Activated CD4-positive, alpha-beta memory T cell treated with anti-CD3 and anti-CD28 coated beads for 36 hours (primary cell): ENCODE data around the gene TPK1. TPM values are rescaled to one million over a fixed set of nuclear protein-coding genes. Genes with fewer than 3 reads are reported as not detected.
"Not testable (repeated sequence)": the region's sequence is repeated elsewhere in the genome, so short reads cannot be mapped to it uniquely, and the experiment has no call there.

ENCODE experiments used
- CTCF ChIA-PET: fragments of 350-600 bp; sonication (Branson Sonifier 250); formaldehyde crosslinking; loops from one replicate; lab custom pipeline; 2021; ENCODE audit warnings: antibody characterized with exemption, inconsistent platforms; lab: Charles Lee
- POLR2A ChIA-PET: fragments of 350-600 bp; sonication (Branson Sonifier 250); formaldehyde crosslinking; loops from one replicate; lab custom pipeline; 2021; ENCODE audit warnings: antibody characterized with exemption; lab: Charles Lee
- DNase-seq: peaks from one replicate; pipeline ENCODE4 v3.0.0-alpha.2; 2020
- H3K27ac Mint-ChIP-seq: one replicate; pipeline ENCODE4 v1.8.0; 2021; ENCODE audit warnings: mixed read lengths
- H3K27me3 Mint-ChIP-seq: one replicate; pipeline ENCODE4 v1.8.0; 2021; ENCODE audit warnings: mixed read lengths
- H3K36me3 Mint-ChIP-seq: one replicate; pipeline ENCODE4 v1.8.0; 2021; ENCODE audit warnings: mixed read lengths
- H3K4me1 Mint-ChIP-seq: one replicate; pipeline ENCODE4 v1.8.0; 2021; ENCODE audit warnings: low read depth, mixed read lengths
- H3K4me3 Mint-ChIP-seq: one replicate; pipeline ENCODE4 v1.8.0; 2021; ENCODE audit warnings: mild to moderate bottlenecking, mixed read lengths
- H3K9me3 Mint-ChIP-seq: one replicate; pipeline ENCODE4 v1.8.0; 2021; ENCODE audit warnings: mixed read lengths
- intact Hi-C: fragments of 100-400 bp; cut with micrococcal nuclease; formaldehyde crosslinking; loops from one replicate; pipeline ENCODE4 v1.15.1; 2023
- total RNA-seq, 2 experiments: library from RNA; stranded (reverse); gene quantifications; one replicate each; pipeline ENCODE4 v1.2.3, GENCODE V29; 2021

The TPK1 gene
- total RNA-seq, 2 experiments from 2014 or later = 19.1 to 26.0 TPM

- Mint-ChIP-seq H3K4me1 (peaks cover 7% of the 10 kb centered on the region), H3K4me3 (no peak overlapping the region), H3K27me3 (no peaks in the 10 kb centered on the region), H3K27ac (no peak overlapping the region), H3K36me3 (peaks cover 4% of the 10 kb centered on the region), H3K9me3 (no peaks in the 10 kb centered on the region)
- no peak for DNase-seq
- ChIA-PET POLR2A (interaction anchor here (0.8 kb wide), 1 partner anchor 14 kb away, joined by 3 read pairs; no protein-coding TSS in a partner anchor), CTCF (no interaction called here)
- intact Hi-C loops = no loop called here
These were observed 43.8 kb downstream of the TPK1 start for GRCh38 chr7:144792050-144792449.

- intact Hi-C loops = no loop called here
- Mint-ChIP-seq H3K9me3 (no peaks in the 10 kb centered on the region), H3K27me3 (no peaks in the 10 kb centered on the region), H3K36me3 (no peaks in the 10 kb centered on the region), H3K4me3 (no peak overlapping the region), H3K27ac (no peak overlapping the region), H3K4me1 (peaks cover 11% of the 10 kb centered on the region)
- DNase-seq = no peak
- CTCF ChIA-PET = no interaction called here
- POLR2A ChIA-PET = no interaction called here
These were observed 44.4 kb downstream of the TPK1 start for GRCh38 chr7:144791488-144791887.

DNA sequence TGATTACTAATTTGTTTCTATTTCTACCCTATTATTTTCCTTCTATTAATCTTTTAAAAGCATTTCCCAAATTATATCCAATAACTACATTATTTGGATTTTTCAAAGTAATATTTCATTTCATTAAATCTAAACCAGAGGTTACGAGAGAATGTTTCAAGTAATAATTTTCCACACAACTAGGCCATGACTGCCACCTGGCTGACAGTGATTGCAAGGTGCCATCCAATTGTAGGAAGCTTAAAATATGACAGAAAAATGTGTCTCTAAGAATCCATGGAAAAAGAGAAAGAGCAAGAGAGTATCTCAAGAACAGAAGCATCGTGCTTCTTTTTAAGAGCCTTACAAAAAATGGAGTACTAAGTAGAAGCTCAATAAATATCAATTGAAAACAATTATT is 48.7 kb downstream of the TPK1 start:
- POLR2A ChIA-PET = no interaction called here
- no peak overlapping the region for H3K27ac Mint-ChIP-seq
- intact Hi-C loops = loop anchor here (2.0 to 5.0 kb wide), 2 partner anchors 35 to 48 kb away; no protein-coding TSS in a partner anchor
- H3K36me3 Mint-ChIP-seq = no peaks in the 10 kb centered on the region
- no peaks in the 10 kb centered on the region for H3K9me3 Mint-ChIP-seq
- H3K27me3 Mint-ChIP-seq = no peaks in the 10 kb centered on the region
- CTCF ChIA-PET = interaction anchor here (0.6 to 1.7 kb wide), 5 partner anchors 14 to 51 kb away, joined by 3 to 8 read pairs (median 5); no protein-coding TSS in a partner anchor
- peaks cover 19% of the 10 kb centered on the region for H3K4me1 Mint-ChIP-seq
- no peak overlapping the region for H3K4me3 Mint-ChIP-seq
- no peak for DNase-seq

- no peaks in the 10 kb centered on the region for H3K27me3 Mint-ChIP-seq
- H3K4me3 Mint-ChIP-seq = no peak overlapping the region
- H3K4me1 Mint-ChIP-seq = peaks cover 25% of the 10 kb centered on the region
- intact Hi-C loops = loop anchor here (2.0 to 5.0 kb wide), 2 partner anchors 36 to 48 kb away; no protein-coding TSS in a partner anchor
- no peak for DNase-seq
- CTCF ChIA-PET = interaction anchor here (0.8 to 2.3 kb wide), 6 partner anchors 12 to 59 kb away, joined by 3 to 10 read pairs (median 4); no protein-coding TSS in a partner anchor
- H3K27ac Mint-ChIP-seq = no peak overlapping the region
- H3K9me3 Mint-ChIP-seq = no peaks in the 10 kb centered on the region
- H3K36me3 Mint-ChIP-seq = no peaks in the 10 kb centered on the region
- POLR2A ChIA-PET = no interaction called here
These were observed 49.3 kb downstream of the TPK1 start for GRCh38 chr7:144786522-144786921.

- peaks cover 25% of the 10 kb centered on the region for H3K4me1 Mint-ChIP-seq
- DNase-seq = no peak
- no peak overlapping the region for H3K27ac Mint-ChIP-seq
- H3K36me3 Mint-ChIP-seq = no peaks in the 10 kb centered on the region
- H3K27me3 Mint-ChIP-seq = no peaks in the 10 kb centered on the region
- H3K9me3 Mint-ChIP-seq = no peaks in the 10 kb centered on the region
- H3K4me3 Mint-ChIP-seq = no peak overlapping the region
- ChIA-PET CTCF (interaction anchor here (0.8 to 2.3 kb wide), 7 partner anchors 12 to 60 kb away, joined by 3 to 10 read pairs (median 5); no protein-coding TSS in a partner anchor), POLR2A (no interaction called here)
- intact Hi-C loops = loop anchor here (2.0 to 5.0 kb wide), 2 partner anchors 36 to 47 kb away; no protein-coding TSS in a partner anchor
These were observed 49.8 kb downstream of the TPK1 start for GRCh38 chr7:144786079-144786478.

- Mint-ChIP-seq H3K27me3 (no peaks in the 10 kb centered on the region), H3K4me3 (no peak overlapping the region), H3K9me3 (no peaks in the 10 kb centered on the region), H3K27ac (no peak overlapping the region), H3K4me1 (peaks cover 23% of the 10 kb centered on the region), H3K36me3 (no peaks in the 10 kb centered on the region)
- no peak for DNase-seq
- POLR2A ChIA-PET = no interaction called here
- CTCF ChIA-PET = interaction anchor here (1.1 to 2.3 kb wide), 4 partner anchors 13 to 49 kb away, joined by 3 to 10 read pairs (median 6); no protein-coding TSS in a partner anchor
- intact Hi-C loops = loop anchor here (5.0 kb wide), 1 partner anchor 37 kb away; no protein-coding TSS in a partner anchor
These were observed 50.3 kb downstream of the TPK1 start for GRCh38 chr7:144785521-144785920.

DNA sequence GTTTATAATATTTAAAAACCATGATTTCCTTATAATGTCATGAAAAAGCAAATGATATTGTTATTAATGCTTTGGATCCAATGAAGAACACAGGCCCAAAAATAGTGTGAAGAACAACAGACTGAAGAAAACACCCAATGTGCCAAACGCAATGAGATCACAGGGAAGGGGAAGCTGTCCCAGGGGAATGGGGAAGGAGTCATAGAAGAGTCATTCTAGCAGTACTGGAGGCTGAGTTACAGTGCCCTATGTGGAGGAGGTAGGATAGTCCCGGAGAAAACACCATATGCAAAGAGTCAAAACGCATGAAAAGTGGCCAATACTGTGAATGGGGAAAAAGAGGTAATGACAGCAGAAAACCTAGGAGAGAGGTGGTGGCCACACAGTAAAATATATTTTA is 50.9 kb downstream of the TPK1 start:
- Mint-ChIP-seq H3K9me3 (no peaks in the 10 kb centered on the region), H3K4me1 (peaks cover 21% of the 10 kb centered on the region), H3K36me3 (no peaks in the 10 kb centered on the region), H3K4me3 (no peak overlapping the region), H3K27me3 (no peaks in the 10 kb centered on the region), H3K27ac (no peak overlapping the region)
- ChIA-PET POLR2A (no interaction called here), CTCF (interaction anchor here (1.3 to 2.3 kb wide), 2 partner anchors 46 to 50 kb away, joined by 5 to 10 read pairs; no protein-coding TSS in a partner anchor)
- intact Hi-C loops = loop anchor here (5.0 kb wide), 1 partner anchor 37 kb away; no protein-coding TSS in a partner anchor
- DNase-seq = no peak

DNA sequence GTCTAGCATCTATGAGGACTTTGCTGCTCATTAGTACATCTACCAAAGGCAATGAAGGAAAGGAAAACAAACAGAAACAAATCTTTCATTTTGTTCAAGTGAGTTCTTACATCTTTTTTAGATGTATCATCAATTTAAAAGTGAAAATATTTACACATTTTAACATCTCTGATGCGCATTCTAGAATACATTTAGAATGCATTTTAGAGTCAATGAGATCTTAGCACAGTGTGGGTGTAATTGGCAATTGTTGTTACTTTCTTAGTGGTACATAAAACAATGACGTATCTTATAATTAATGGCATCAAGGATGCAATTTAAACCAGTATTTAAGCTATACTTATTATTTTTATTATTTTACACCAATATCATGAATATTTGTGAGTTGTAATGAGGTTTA is 51.4 kb downstream of the TPK1 start:
- CTCF ChIA-PET = interaction anchor here (2.3 kb wide), 1 partner anchor 45 kb away, joined by 10 read pairs; no protein-coding TSS in a partner anchor
- H3K9me3 Mint-ChIP-seq = no peaks in the 10 kb centered on the region
- DNase-seq = no peak
- no peak overlapping the region for H3K4me3 Mint-ChIP-seq
- no peaks in the 10 kb centered on the region for H3K27me3 Mint-ChIP-seq
- no peaks in the 10 kb centered on the region for H3K36me3 Mint-ChIP-seq
- H3K4me1 Mint-ChIP-seq = peaks cover 21% of the 10 kb centered on the region
- no peak overlapping the region for H3K27ac Mint-ChIP-seq
- POLR2A ChIA-PET = no interaction called here
- intact Hi-C loops = no loop called here

DNA sequence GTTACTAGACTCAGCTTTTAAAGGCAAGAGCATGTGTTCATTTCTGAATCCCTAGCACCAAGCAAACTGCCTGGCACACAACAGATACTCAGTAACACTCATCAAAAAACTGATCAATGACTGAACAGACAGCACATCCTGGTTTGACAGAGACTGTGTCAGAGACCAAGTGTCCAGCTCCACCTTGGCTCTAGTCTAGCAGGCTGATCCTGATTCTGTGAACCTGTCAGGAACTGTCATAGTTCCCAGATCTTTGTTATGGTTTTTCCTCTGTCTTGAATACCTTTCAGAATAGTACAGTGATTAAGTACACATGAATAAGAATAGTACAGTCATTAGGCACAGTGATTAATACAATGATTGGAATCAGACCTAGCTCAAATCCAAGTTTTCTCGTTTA is 53.0 kb downstream of the TPK1 start:
- intact Hi-C loops = loop anchor here (2.0 kb wide), 1 partner anchor 52 kb away; no protein-coding TSS in a partner anchor
- CTCF ChIA-PET = no interaction called here

DNA sequence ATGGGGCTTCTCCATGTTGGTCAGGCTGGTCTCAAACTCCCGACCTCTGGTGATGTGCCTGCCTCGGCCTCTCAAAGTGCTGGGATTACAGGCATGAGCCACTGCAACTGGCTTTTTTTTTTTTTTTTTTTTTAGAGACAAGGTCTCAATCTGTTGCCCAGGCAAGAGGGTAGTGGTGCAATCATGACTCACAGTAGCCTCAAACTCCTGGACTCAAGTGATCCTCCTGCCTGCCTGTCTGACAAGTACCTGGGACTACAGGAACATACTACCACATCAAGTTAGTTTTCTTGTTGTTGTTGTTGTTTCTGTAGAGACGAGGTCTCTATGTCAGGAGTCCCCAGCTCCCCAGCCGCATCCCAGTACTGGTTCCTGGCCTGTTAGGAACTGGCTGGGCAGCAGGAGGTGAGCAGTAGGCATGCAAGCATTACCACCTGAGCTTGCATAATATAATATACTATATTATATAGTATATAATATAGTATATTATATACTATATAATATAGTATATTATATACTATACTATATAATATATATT is 55.7 kb downstream of the TPK1 start:
- Mint-ChIP-seq H3K4me1 (peaks cover 28% of the 10 kb centered on the region), H3K36me3 (no peaks in the 10 kb centered on the region), H3K27ac (no peak overlapping the region), H3K4me3 (no peak overlapping the region), H3K9me3 (no peaks in the 10 kb centered on the region), H3K27me3 (no peaks in the 10 kb centered on the region)
- no peak for DNase-seq
- POLR2A ChIA-PET = no interaction called here
- CTCF ChIA-PET = no interaction called here
- intact Hi-C loops = no loop called here

More for the DNA sequence above, 53.0 kb downstream of the TPK1 start:
- DNase-seq = no peak
- no peak overlapping the region for H3K4me3 Mint-ChIP-seq
- no peaks in the 10 kb centered on the region for H3K36me3 Mint-ChIP-seq
- no peak overlapping the region for H3K27ac Mint-ChIP-seq
- no peaks in the 10 kb centered on the region for H3K27me3 Mint-ChIP-seq
- H3K9me3 Mint-ChIP-seq = no peaks in the 10 kb centered on the region
- H3K4me1 Mint-ChIP-seq = peaks cover 24% of the 10 kb centered on the region
- POLR2A ChIA-PET = interaction anchor here (0.6 kb wide), 1 partner anchor 1156 kb away, joined by 3 read pairs; no protein-coding TSS in a partner anchor

- H3K27me3 Mint-ChIP-seq, POLR2A ChIA-PET, intact Hi-C loops, H3K36me3 Mint-ChIP-seq, DNase-seq, H3K9me3 Mint-ChIP-seq, H3K27ac Mint-ChIP-seq, H3K4me3 Mint-ChIP-seq, CTCF ChIA-PET: not testable (repeated sequence)
- peaks cover 25% of the 10 kb centered on the region for H3K4me1 Mint-ChIP-seq
These were observed 58.0 kb downstream of the TPK1 start for GRCh38 chr7:144777889-144778288.

GRCh38 chr7:144777005-144777839 is 58.6 kb downstream of the TPK1 start:
- Mint-ChIP-seq H3K4me3 (no peak overlapping the region), H3K27me3 (no peaks in the 10 kb centered on the region), H3K27ac (no peak overlapping the region), H3K36me3 (no peaks in the 10 kb centered on the region), H3K4me1 (peaks cover 22% of the 10 kb centered on the region), H3K9me3 (no peaks in the 10 kb centered on the region)
- CTCF ChIA-PET = no interaction called here
- intact Hi-C loops = no loop called here
- no peak for DNase-seq
- POLR2A ChIA-PET = no interaction called here
